ENCODE data around the gene CACNA1B. TPM values are rescaled to one million over a fixed set of nuclear protein-coding genes. Genes with fewer than 3 reads are reported as not detected.

Gene CACNA1B
- total and polyA plus RNA-seq, 2 donors (not counting 1 experiment from before 2014, with no cell fraction given) = 0.15 TPM; not detected in 1

DNA sequence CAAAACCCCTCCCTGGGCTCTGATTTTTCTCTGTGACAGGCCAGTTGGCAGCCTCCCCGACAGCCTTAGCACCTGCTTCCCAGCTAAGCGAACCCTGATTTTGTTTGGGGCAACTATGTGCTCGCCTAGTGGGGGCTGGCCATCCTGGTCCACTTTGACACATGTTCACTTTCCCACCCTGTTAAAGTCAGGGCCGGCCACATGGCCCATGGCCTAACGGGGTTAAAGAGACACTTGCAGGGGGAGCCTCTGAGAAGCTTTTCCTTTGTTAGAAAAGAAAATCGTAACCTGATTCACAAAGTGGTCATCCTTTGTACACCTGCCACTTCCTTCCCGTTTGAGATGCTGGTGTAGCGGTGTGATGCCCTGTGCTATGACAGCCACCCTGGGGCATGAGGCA, 1.3 kb upstream of the CACNA1B start:
- Mint-ChIP-seq H3K27ac (no peak overlapping the region), H3K9me3 (ENCODE audit: insufficient read depth) (peaks cover 3% of the 10 kb centered on the region), H3K4me3 (peak overlapping the region; percentile 62), H3K27me3 (peaks cover 35% of the 10 kb centered on the region), H3K4me1 (peaks cover 3% of the 10 kb centered on the region)
- peaks cover 0 to 40% (median 0%) of the 10 kb centered on the region in 3 donors for H3K9me3 ChIP-seq (ENCODE audit: control extremely low read depth in 1 of 3, control insufficient read depth in 2 of 3, insufficient read depth in 1 of 3, low read length in 2 of 3)
- H3K27ac ChIP-seq (ENCODE audit: low read length in 2 of 2) = no peak overlapping the region
- no peaks in the 10 kb centered on the region for H4K20me1 ChIP-seq (ENCODE audit: control insufficient read depth, insufficient read depth, low read length, poor library complexity, severe bottlenecking)
- H3K9ac ChIP-seq (ENCODE audit: low read length) = no peak overlapping the region
- ATAC-seq (ENCODE audit: low read depth) (no peak), DNase-seq (no peak)
- 79% methylated on average over 8 of the region's 8 CpGs for WGBS (ENCODE audit: insufficient coverage)
- H3K4me3 ChIP-seq (ENCODE audit: control extremely low read depth in 1 of 5, extremely low read depth in 1 of 5, insufficient read depth in 1 of 5, low read depth in 2 of 5, low read length in 4 of 5) = no peak overlapping the region
- no peak overlapping the region for H3K4me2 ChIP-seq (replicated peaks; ENCODE audit: low read depth, low read length, poor library complexity, severe bottlenecking)
- POLR2A ChIA-PET = no interaction called here
- peaks cover 0 to 4% of the 10 kb centered on the region in 2 donors for H3K4me1 ChIP-seq (ENCODE audit: control insufficient read depth in 2 of 2, insufficient read depth in 2 of 2, low read length in 2 of 2)
- no peaks in the 10 kb centered on the region for H3K36me3 ChIP-seq (replicated peaks in 1 of 2; ENCODE audit: control extremely low read depth in 1 of 2, control insufficient read depth in 1 of 2, extremely low read depth in 1 of 2, insufficient read depth in 2 of 2, low read length in 1 of 2)
- H3K79me2 ChIP-seq (ENCODE audit: control insufficient read depth, insufficient read depth, low read length) = no peaks in the 10 kb centered on the region
- H2AFZ ChIP-seq (ENCODE audit: insufficient read depth, low read depth, low read length, poor library complexity, severe bottlenecking) = no peak overlapping the region
- CTCF ChIA-PET = no interaction called here
- intact Hi-C loops (cut with micrococcal nuclease) = no loop called here
- no peak for TF ChIP-seq EZH2 (IDR thresholded peaks at IDR 0.05; ENCODE audit: borderline replicate concordance, insufficient read depth, low read depth, low read length, poor library complexity, severe bottlenecking)
- TF ChIP-seq, protein P1, sequence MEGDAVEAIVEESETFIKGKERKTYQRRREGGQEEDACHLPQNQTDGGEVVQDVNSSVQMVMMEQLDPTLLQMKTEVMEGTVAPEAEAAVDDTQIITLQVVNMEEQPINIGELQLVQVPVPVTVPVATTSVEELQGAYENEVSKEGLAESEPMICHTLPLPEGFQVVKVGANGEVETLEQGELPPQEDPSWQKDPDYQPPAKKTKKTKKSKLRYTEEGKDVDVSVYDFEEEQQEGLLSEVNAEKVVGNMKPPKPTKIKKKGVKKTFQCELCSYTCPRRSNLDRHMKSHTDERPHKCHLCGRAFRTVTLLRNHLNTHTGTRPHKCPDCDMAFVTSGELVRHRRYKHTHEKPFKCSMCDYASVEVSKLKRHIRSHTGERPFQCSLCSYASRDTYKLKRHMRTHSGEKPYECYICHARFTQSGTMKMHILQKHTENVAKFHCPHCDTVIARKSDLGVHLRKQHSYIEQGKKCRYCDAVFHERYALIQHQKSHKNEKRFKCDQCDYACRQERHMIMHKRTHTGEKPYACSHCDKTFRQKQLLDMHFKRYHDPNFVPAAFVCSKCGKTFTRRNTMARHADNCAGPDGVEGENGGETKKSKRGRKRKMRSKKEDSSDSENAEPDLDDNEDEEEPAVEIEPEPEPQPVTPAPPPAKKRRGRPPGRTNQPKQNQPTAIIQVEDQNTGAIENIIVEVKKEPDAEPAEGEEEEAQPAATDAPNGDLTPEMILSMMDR (IDR thresholded peaks at IDR 0.05) = no peak
- peaks cover 0 to 34% (median 5%) of the 10 kb centered on the region in 4 experiments for H3K27me3 ChIP-seq (replicated peaks in 1 of 4; ENCODE audit: control extremely low read depth in 1 of 4, control insufficient read depth in 3 of 4, insufficient read depth in 4 of 4, low read length in 3 of 4)

DNA sequence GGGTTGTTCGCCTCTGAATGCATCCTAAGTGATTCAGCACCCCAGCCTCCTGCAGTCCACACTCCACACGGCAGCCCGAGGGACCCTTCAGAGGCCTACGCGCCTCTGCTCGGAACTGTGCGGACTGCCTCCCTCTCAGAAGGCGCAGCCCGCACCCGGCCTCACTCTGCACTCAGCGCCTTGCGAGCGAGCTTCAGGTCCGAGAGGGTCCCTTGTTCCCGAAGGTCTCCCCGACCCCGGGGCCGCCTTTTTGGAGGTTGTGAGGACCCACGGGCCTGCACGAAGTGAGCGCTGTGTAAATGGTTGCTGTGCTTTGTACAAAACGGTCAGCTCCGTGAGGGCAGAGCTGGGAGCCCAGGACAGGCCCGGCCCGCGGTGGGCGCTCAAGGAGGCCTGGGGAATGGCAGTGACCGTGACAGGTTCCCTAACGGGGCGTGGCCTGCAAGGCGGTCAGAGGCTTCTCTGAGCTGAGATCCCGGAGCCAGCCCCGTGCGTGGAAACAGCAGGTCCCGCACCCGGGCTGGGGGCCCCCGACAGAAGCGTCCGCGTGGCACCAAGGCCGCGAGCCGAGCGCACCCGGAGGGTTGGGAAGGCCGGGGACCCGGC, 698 bp upstream of the CACNA1B start:
- 61% methylated on average over 43 of the region's 47 CpGs for WGBS (ENCODE audit: insufficient coverage)
- Histone ChIP-seq H3K79me2 (ENCODE audit: control insufficient read depth, insufficient read depth, low read length) (no peaks in the 10 kb centered on the region), H3K36me3 (replicated peaks in 1 of 2; ENCODE audit: control extremely low read depth in 1 of 2, control insufficient read depth in 1 of 2, extremely low read depth in 1 of 2, insufficient read depth in 2 of 2, low read length in 1 of 2) (no peaks in the 10 kb centered on the region), H4K20me1 (ENCODE audit: control insufficient read depth, insufficient read depth, low read length, poor library complexity, severe bottlenecking) (no peaks in the 10 kb centered on the region), H3K9ac (ENCODE audit: low read length) (no peak overlapping the region), H3K4me2 (replicated peaks; ENCODE audit: low read depth, low read length, poor library complexity, severe bottlenecking) (peak overlapping the region; percentile 28), H3K4me1 (ENCODE audit: control insufficient read depth in 2 of 2, insufficient read depth in 2 of 2, low read length in 2 of 2) (peaks cover 0 to 4% of the 10 kb centered on the region in 2 donors), H3K9me3 (ENCODE audit: control extremely low read depth in 1 of 3, control insufficient read depth in 2 of 3, insufficient read depth in 1 of 3, low read length in 2 of 3) (peaks cover 0 to 40% (median 0%) of the 10 kb centered on the region in 3 donors), H3K27me3 (replicated peaks in 1 of 4; ENCODE audit: control extremely low read depth in 1 of 4, control insufficient read depth in 3 of 4, insufficient read depth in 4 of 4, low read length in 3 of 4) (peaks cover 0 to 34% (median 5%) of the 10 kb centered on the region in 4 experiments), H3K27ac (ENCODE audit: low read length in 2 of 2) (no peak overlapping the region), H2AFZ (ENCODE audit: insufficient read depth, low read depth, low read length, poor library complexity, severe bottlenecking) (no peak overlapping the region), H3K4me3 (ENCODE audit: control extremely low read depth in 1 of 5, extremely low read depth in 1 of 5, insufficient read depth in 1 of 5, low read depth in 2 of 5, low read length in 4 of 5) (no peak overlapping the region)
- intact Hi-C loops (cut with micrococcal nuclease) = no loop called here
- peaks cover 3% of the 10 kb centered on the region for H3K9me3 Mint-ChIP-seq (ENCODE audit: insufficient read depth)
- CTCF ChIA-PET = no interaction called here
- TF ChIP-seq, protein P1 (IDR thresholded peaks at IDR 0.05) = no peak
- no peak for TF ChIP-seq EZH2 (IDR thresholded peaks at IDR 0.05; ENCODE audit: borderline replicate concordance, insufficient read depth, low read depth, low read length, poor library complexity, severe bottlenecking)
- POLR2A ChIA-PET = no interaction called here
- H3K27me3 Mint-ChIP-seq = peaks cover 35% of the 10 kb centered on the region
- peaks cover 3% of the 10 kb centered on the region for H3K4me1 Mint-ChIP-seq
- DNase-seq = no peak
- H3K27ac Mint-ChIP-seq = no peak overlapping the region
- no peak for ATAC-seq (ENCODE audit: low read depth)
- H3K4me3 Mint-ChIP-seq = peak overlapping the region; percentile 62
